ENCODE data around the gene CFAP57.

The CFAP57 gene

DNA sequence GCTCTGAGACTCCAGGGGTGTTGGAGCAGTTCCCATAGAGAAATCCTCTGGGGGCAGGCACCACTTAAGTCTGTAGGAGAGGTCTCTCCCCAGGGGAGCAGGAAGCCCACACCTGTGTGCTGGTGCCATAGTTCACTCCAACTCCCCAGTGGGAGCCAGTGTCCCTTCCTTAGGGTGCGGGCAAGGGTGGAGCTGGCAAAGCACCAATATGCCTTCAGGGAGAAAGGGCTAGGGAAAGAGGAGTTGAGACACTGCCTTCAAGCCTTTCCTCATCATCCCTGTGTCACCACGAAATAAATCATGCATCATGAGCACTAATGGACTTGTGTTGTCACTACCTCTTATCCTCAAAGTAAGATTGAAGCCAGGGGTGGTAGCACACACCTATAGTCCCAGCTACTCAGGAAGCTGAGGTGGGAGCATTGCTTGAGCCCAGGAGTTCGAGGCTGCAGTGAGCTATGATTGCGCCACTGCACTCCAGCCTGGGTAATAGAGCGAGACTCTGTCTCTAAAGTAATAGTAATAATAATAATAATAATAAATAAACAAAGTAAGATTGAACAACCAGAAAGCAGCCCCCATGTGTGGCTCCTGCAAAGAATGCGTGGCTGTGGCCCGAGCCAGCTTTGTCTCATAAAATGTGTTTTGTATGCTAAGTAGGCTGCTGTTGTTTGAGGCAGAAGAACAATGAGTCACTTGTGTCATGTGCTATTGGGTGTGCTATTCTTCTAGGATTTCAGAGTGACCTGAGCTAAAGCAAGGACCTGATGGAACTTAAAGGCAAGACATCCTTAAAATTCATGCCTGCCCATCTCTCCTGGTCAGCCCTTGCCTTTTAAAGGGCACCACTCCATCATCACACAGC lies 122.0 kb downstream of the CFAP57 start:
- H3K9me3 ChIP-seq (ENCODE audit: insufficient read depth, low read length), result no peaks in the 10 kb centered on the region
- H3K27me3 ChIP-seq (ENCODE audit: insufficient read depth, insufficient read length), result no peaks in the 10 kb centered on the region
- no peak overlapping the region for H3K9ac ChIP-seq (ENCODE audit: insufficient read length, low read depth)
- H3K4me3 ChIP-seq (ENCODE audit: insufficient read length, low read depth), result no peak overlapping the region
- H3K4me1 ChIP-seq (ENCODE audit: insufficient read depth, insufficient read length), result peaks cover 2% of the 10 kb centered on the region
- H3K36me3 ChIP-seq (ENCODE audit: insufficient read depth, insufficient read length, low read length), result no peaks in the 10 kb centered on the region
- DNase-seq (ENCODE audit: low read depth, low spot score), result no peak
- TF ChIP-seq ZNF274 (IDR thresholded peaks at IDR 0.05; ENCODE audit: low read depth, low read length) (no peak), SUZ12 (IDR thresholded peaks at IDR 0.05; ENCODE audit: extremely low read depth, insufficient read depth, insufficient read length) (no peak), YY1 (IDR thresholded peaks at IDR 0.05; ENCODE audit: insufficient read depth, insufficient read length) (no peak)

DNA sequence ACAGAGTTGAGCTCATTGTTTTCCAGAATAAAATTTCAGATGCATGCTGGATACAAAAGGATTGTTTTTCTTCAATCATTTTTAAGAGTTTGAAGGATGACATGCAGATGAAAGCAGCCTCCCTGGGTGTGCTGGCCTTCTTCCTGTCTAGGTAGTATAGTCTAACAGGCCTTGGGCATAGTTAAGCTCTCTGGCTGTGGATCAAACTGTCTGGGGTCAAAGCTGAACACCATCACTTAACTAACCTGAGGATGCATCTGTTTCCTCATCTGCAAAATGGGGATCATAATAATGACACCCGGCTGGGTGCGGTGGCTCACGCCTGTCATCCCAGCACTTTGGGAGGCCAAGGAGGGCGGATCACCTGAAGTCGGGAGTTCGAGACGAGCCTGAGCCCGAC lies 122.6 kb downstream of the CFAP57 start:
- no peak for DNase-seq (ENCODE audit: low read depth, low spot score)
- TF ChIP-seq YY1 (IDR thresholded peaks at IDR 0.05; ENCODE audit: insufficient read depth, insufficient read length) (no peak), SUZ12 (IDR thresholded peaks at IDR 0.05; ENCODE audit: extremely low read depth, insufficient read depth, insufficient read length) (no peak), ZNF274 (IDR thresholded peaks at IDR 0.05; ENCODE audit: low read depth, low read length) (no peak)
- Histone ChIP-seq H3K36me3 (ENCODE audit: insufficient read depth, insufficient read length, low read length) (no peaks in the 10 kb centered on the region), H3K4me1 (ENCODE audit: insufficient read depth, insufficient read length) (peaks cover 9% of the 10 kb centered on the region), H3K27me3 (ENCODE audit: insufficient read depth, insufficient read length) (no peaks in the 10 kb centered on the region), H3K4me3 (ENCODE audit: insufficient read length, low read depth) (no peak overlapping the region), H3K9me3 (ENCODE audit: insufficient read depth, low read length) (no peaks in the 10 kb centered on the region), H3K9ac (ENCODE audit: insufficient read length, low read depth) (no peak overlapping the region)

DNA sequence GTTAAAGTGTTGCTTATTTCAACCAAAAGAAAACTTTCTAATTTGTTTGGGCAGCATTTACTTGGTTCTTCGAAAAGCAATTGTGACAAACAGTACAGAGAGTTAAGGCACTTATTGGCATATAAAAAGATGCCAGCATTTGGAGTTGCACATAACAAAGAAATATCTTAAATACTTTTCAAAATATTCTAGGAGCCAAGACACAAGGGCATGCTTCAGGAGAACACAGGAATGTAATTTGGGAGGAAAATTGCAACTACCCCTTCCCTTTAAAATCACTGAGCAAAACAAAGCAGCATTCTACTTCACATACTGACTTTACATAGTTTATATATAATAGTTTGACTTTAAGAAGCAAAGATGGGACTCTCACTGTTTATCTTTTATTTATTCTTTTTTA lies 124.1 kb downstream of the CFAP57 start:
- no peak for TF ChIP-seq YY1 (IDR thresholded peaks at IDR 0.05; ENCODE audit: insufficient read depth, insufficient read length)
- no peak for TF ChIP-seq SUZ12 (IDR thresholded peaks at IDR 0.05; ENCODE audit: extremely low read depth, insufficient read depth, insufficient read length)
- TF ChIP-seq ZNF274 (IDR thresholded peaks at IDR 0.05; ENCODE audit: low read depth, low read length), result no peak
- peaks cover 14% of the 10 kb centered on the region for H3K4me1 ChIP-seq (ENCODE audit: insufficient read depth, insufficient read length)
- H3K9me3 ChIP-seq (ENCODE audit: insufficient read depth, low read length), result no peaks in the 10 kb centered on the region
- H3K9ac ChIP-seq (ENCODE audit: insufficient read length, low read depth), result no peak overlapping the region
- DNase-seq (ENCODE audit: low read depth, low spot score), result no peak
- H3K27me3 ChIP-seq (ENCODE audit: insufficient read depth, insufficient read length), result no peaks in the 10 kb centered on the region
- no peak overlapping the region for H3K4me3 ChIP-seq (ENCODE audit: insufficient read length, low read depth)
- no peaks in the 10 kb centered on the region for H3K36me3 ChIP-seq (ENCODE audit: insufficient read depth, insufficient read length, low read length)

DNA sequence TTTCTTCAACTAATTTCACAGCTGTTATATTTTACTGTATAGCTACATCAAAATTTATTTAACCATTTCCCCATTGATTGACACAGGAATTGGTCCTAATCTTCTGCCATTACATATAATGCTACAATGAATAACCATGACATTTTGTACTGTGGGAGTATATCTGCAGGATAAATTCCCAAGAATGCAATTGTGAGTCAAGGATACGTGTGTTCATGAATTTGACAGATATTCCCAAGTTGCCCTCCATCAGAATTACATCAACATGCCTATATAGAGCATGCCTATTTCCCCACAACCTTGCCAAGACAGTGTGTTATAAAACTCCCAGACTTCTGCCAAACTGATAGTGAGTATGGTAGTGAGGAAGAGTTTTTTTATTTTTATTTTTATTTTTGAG lies 125.9 kb downstream of the CFAP57 start:
- Histone ChIP-seq H3K4me1 (ENCODE audit: insufficient read depth, insufficient read length) (peaks cover 17% of the 10 kb centered on the region), H3K9me3 (ENCODE audit: insufficient read depth, low read length) (no peaks in the 10 kb centered on the region), H3K4me3 (ENCODE audit: insufficient read length, low read depth) (no peak overlapping the region), H3K27me3 (ENCODE audit: insufficient read depth, insufficient read length) (no peaks in the 10 kb centered on the region), H3K36me3 (ENCODE audit: insufficient read depth, insufficient read length, low read length) (no peaks in the 10 kb centered on the region), H3K9ac (ENCODE audit: insufficient read length, low read depth) (no peak overlapping the region)
- DNase-seq (ENCODE audit: low read depth, low spot score), result no peak
- TF ChIP-seq YY1 (IDR thresholded peaks at IDR 0.05; ENCODE audit: insufficient read depth, insufficient read length) (no peak), SUZ12 (IDR thresholded peaks at IDR 0.05; ENCODE audit: extremely low read depth, insufficient read depth, insufficient read length) (no peak), ZNF274 (IDR thresholded peaks at IDR 0.05; ENCODE audit: low read depth, low read length) (no peak)

DNA sequence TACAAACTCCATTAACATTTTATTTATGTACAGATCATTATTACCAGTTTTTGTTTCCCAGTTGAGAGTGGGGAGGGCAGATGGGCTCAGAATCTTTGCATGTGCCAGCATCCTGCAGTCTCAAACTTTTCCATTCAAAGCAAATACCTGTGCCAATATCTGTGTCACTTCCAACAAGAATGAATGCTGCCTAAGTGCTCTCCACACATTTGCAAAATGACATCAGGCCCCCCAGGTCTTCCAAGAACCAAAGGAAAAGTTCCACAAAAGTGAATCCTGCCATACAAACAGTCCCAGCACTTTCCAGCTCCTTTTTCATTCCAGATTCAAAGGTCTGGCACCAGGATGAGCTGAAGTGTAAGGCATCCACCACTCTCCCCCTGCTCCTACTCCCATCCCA lies 127.0 kb downstream of the CFAP57 start:
- TF ChIP-seq YY1 (IDR thresholded peaks at IDR 0.05; ENCODE audit: insufficient read depth, insufficient read length), result no peak
- TF ChIP-seq ZNF274 (IDR thresholded peaks at IDR 0.05; ENCODE audit: low read depth, low read length), result no peak
- peaks cover 27% of the 10 kb centered on the region for H3K4me1 ChIP-seq (ENCODE audit: insufficient read depth, insufficient read length)
- H3K27me3 ChIP-seq (ENCODE audit: insufficient read depth, insufficient read length), result no peaks in the 10 kb centered on the region
- no peaks in the 10 kb centered on the region for H3K9me3 ChIP-seq (ENCODE audit: insufficient read depth, low read length)
- no peak overlapping the region for H3K4me3 ChIP-seq (ENCODE audit: insufficient read length, low read depth)
- no peaks in the 10 kb centered on the region for H3K36me3 ChIP-seq (ENCODE audit: insufficient read depth, insufficient read length, low read length)
- DNase-seq (ENCODE audit: low read depth, low spot score), result no peak
- H3K9ac ChIP-seq (ENCODE audit: insufficient read length, low read depth), result no peak overlapping the region

DNA sequence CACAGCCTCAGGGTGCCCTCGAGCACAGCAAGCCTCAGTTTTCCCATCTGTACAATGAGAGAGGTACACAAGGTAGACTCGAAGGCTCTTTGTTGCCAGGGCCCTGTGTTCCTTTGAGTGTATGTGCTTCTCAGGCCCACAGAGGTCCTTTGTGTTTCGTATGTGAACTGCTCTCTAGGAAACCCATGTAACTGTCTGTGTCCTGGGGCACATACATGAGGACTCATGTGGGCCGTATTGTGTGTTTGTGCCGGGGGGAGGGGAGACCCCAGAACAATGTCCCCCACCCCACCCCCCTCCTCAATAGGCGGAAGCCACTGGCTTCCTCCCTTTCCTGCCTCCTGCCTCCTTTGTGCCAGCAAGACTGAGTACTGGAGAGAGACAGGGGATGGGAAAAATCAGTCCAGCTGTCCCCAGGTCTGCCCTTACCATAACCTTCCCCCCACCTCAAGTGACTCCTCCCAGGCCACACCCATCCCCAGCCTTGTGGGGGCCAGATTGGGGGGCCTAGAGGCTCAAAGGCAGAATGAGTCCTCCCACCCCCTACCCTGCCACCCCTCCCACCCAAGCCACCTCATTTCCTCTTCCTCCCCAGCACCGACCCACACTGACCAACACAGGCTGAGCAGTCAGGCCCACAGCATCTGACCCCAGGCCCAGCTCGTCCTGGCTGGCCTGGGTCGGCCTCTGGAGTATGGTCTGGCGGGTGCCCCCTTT lies 128.4 kb downstream of the CFAP57 start, which contains the start of gene TIE1:
Gene TIE1 (plus strand): TSS at position 605 of the 717 bp plus-strand sequence. CDS start 90 bp downstream, at position 695.
- Histone ChIP-seq H3K4me3 (ENCODE audit: insufficient read length, low read depth) (no peak within 1 kb of the TSS), H3K9ac (ENCODE audit: insufficient read length, low read depth) (no peak within 1 kb of the TSS)
- no peak for DNase-seq (ENCODE audit: low read depth, low spot score)

DNA sequence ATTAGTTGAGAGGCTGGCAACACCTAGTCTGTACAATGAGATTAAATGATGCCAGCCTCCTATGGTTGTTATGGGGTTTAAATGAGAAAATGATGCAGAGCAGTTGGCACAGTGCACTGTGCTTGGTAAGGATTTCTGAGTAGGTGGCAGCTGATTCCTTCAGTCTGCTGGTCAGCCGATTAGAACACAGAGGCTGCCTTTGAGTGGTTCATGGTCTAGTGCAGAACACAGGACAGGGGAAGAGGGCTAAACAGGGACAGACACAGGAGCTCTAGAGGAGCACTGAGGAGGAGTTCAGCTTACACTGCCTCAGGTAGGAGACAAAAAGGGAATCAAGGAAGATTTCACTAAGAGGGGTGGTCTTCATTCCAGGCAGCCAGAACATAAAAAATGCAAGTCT lies 130.1 kb downstream of the CFAP57 start:
- TF ChIP-seq ZNF274 (IDR thresholded peaks at IDR 0.05; ENCODE audit: low read depth, low read length) (no peak), YY1 (IDR thresholded peaks at IDR 0.05; ENCODE audit: insufficient read depth, insufficient read length) (no peak), SUZ12 (IDR thresholded peaks at IDR 0.05; ENCODE audit: extremely low read depth, insufficient read depth, insufficient read length) (no peak)
- Histone ChIP-seq H3K4me1 (ENCODE audit: insufficient read depth, insufficient read length) (peaks cover 38% of the 10 kb centered on the region), H3K9me3 (ENCODE audit: insufficient read depth, low read length) (no peaks in the 10 kb centered on the region), H3K27me3 (ENCODE audit: insufficient read depth, insufficient read length) (no peaks in the 10 kb centered on the region), H3K9ac (ENCODE audit: insufficient read length, low read depth) (no peak overlapping the region), H3K4me3 (ENCODE audit: insufficient read length, low read depth) (no peak overlapping the region), H3K36me3 (ENCODE audit: insufficient read depth, insufficient read length, low read length) (no peaks in the 10 kb centered on the region)
- DNase-seq (ENCODE audit: low read depth, low spot score), result no peak

More for the DNA sequence above, 128.4 kb downstream of the CFAP57 start, which contains the start of gene TIE1:
- no peaks in the 10 kb centered on the region for H3K9me3 ChIP-seq (ENCODE audit: insufficient read depth, low read length)
- peaks cover 38% of the 10 kb centered on the region for H3K4me1 ChIP-seq (ENCODE audit: insufficient read depth, insufficient read length)
- TF ChIP-seq YY1 (IDR thresholded peaks at IDR 0.05; ENCODE audit: insufficient read depth, insufficient read length), result no peak
- TF ChIP-seq ZNF274 (IDR thresholded peaks at IDR 0.05; ENCODE audit: low read depth, low read length), result no peak
- TF ChIP-seq SUZ12 (IDR thresholded peaks at IDR 0.05; ENCODE audit: extremely low read depth, insufficient read depth, insufficient read length), result no peak
- no peaks in the 10 kb centered on the region for H3K36me3 ChIP-seq (ENCODE audit: insufficient read depth, insufficient read length, low read length)
- H3K27me3 ChIP-seq (ENCODE audit: insufficient read depth, insufficient read length), result no peaks in the 10 kb centered on the region
